HCT116 (cell line): ENCODE measurements around the gene SPRED3.

Source experiments
- EGR1 ChIP-seq: IDR thresholded peaks from 2 replicates; pipeline ENCODE4 v1.6.1; 2012; ENCODE audit warnings: low read depth
- EZH2 ChIP-seq: fragments of 200-600 bp; sonication (generic); IDR thresholded peaks from 2 replicates; pipeline ENCODE4 v1.6.1; 2017; ENCODE audit warnings: antibody characterized with exemption, mixed run types
- EZH2phosphoT487 ChIP-seq: fragments of 200-600 bp; IDR thresholded peaks from 2 replicates; pipeline ENCODE4 v1.6.1; 2018; ENCODE audit warnings: antibody characterized with exemption, borderline replicate concordance
- FOSL1 ChIP-seq: IDR thresholded peaks from 2 replicates; pipeline ENCODE4 v1.6.1; 2012; ENCODE audit warnings: low read depth
- JUND ChIP-seq: IDR thresholded peaks from 2 replicates; pipeline ENCODE4 v1.6.1; 2012
- POLR2A ChIP-seq: IDR thresholded peaks from 2 replicates; pipeline ENCODE4 v1.7.0; 2011; ENCODE audit warnings: borderline replicate concordance; ENCODE audit not compliant: insufficient read depth, insufficient read length; ENCODE audit errors: extremely low read depth
- REST ChIP-seq: IDR thresholded peaks from 2 replicates; pipeline ENCODE4 v1.6.1; 2012; ENCODE audit warnings: low read depth
- SP1 ChIP-seq: IDR thresholded peaks from 2 replicates; pipeline ENCODE4 v1.6.1; 2012; ENCODE audit warnings: low read depth
- YY1 ChIP-seq: IDR thresholded peaks from 2 replicates; pipeline ENCODE4 v1.6.1; 2011; ENCODE audit warnings: low read length, low read depth, moderate library complexity, mild to moderate bottlenecking; ENCODE audit not compliant: insufficient replicate concordance; ENCODE audit errors: extremely low read depth
- ZFX ChIP-seq: fragments of 450-650 bp; IDR thresholded peaks from 2 replicates; pipeline ENCODE4 v1.6.1; 2017
- TF ChIP-seq, protein P1 (sequence below), 3 experiments: fragments of 200-600 bp in 1 of 3; sonication (generic) in 1 of 3; IDR thresholded peaks in 2 of 3; conservative IDR thresholded peaks in 1 of 3; 2 replicates each; pipeline ENCODE4 v1.5.1; 2012 to 2017; ENCODE audit warnings: low read depth in 2 of 3, low read length in 2 of 3, antibody characterized with exemption in 1 of 3, borderline replicate concordance in 1 of 3, control low read depth in 1 of 3, mild to moderate bottlenecking in 1 of 3, mixed read lengths in 1 of 3, mixed run types in 1 of 3, moderate library complexity in 1 of 3; ENCODE audit not compliant: insufficient read depth in 1 of 3
- TF ChIP-seq, protein P2 (sequence below): IDR thresholded peaks from 2 replicates; pipeline ENCODE4 v1.6.1; 2012
- TF ChIP-seq, protein P3 (sequence below): IDR thresholded peaks from 2 replicates; pipeline ENCODE4 v1.6.1; 2011; ENCODE audit warnings: mild to moderate bottlenecking, low read length, moderate library complexity; ENCODE audit not compliant: insufficient replicate concordance; ENCODE audit errors: extremely low read depth

- no peak for TF ChIP-seq EZH2
- no peak for TF ChIP-seq JUND
- TF ChIP-seq, protein P1, sequence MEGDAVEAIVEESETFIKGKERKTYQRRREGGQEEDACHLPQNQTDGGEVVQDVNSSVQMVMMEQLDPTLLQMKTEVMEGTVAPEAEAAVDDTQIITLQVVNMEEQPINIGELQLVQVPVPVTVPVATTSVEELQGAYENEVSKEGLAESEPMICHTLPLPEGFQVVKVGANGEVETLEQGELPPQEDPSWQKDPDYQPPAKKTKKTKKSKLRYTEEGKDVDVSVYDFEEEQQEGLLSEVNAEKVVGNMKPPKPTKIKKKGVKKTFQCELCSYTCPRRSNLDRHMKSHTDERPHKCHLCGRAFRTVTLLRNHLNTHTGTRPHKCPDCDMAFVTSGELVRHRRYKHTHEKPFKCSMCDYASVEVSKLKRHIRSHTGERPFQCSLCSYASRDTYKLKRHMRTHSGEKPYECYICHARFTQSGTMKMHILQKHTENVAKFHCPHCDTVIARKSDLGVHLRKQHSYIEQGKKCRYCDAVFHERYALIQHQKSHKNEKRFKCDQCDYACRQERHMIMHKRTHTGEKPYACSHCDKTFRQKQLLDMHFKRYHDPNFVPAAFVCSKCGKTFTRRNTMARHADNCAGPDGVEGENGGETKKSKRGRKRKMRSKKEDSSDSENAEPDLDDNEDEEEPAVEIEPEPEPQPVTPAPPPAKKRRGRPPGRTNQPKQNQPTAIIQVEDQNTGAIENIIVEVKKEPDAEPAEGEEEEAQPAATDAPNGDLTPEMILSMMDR (IDR thresholded peaks at IDR 0.05 in 2 of 3, conservative IDR thresholded peaks at IDR 0.05 in 1 of 3; ENCODE audit: borderline replicate concordance in 1 of 3, insufficient read depth in 1 of 3, low read depth in 2 of 3, low read length in 2 of 3) = 0 out of 6 replicates have a peak, but pooled peaks of 1 of the 3 experiments have one; percentile 2
- TF ChIP-seq EZH2phosphoT487 = no peak
- no peak for TF ChIP-seq ZFX
- peak; percentile 30 for TF ChIP-seq POLR2A
- TF ChIP-seq REST = no peak
- TF ChIP-seq FOSL1 = no peak
- no peak for TF ChIP-seq YY1
- TF ChIP-seq, protein P2, sequence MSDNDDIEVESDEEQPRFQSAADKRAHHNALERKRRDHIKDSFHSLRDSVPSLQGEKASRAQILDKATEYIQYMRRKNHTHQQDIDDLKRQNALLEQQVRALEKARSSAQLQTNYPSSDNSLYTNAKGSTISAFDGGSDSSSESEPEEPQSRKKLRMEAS = no peak
- TF ChIP-seq, protein P3, sequence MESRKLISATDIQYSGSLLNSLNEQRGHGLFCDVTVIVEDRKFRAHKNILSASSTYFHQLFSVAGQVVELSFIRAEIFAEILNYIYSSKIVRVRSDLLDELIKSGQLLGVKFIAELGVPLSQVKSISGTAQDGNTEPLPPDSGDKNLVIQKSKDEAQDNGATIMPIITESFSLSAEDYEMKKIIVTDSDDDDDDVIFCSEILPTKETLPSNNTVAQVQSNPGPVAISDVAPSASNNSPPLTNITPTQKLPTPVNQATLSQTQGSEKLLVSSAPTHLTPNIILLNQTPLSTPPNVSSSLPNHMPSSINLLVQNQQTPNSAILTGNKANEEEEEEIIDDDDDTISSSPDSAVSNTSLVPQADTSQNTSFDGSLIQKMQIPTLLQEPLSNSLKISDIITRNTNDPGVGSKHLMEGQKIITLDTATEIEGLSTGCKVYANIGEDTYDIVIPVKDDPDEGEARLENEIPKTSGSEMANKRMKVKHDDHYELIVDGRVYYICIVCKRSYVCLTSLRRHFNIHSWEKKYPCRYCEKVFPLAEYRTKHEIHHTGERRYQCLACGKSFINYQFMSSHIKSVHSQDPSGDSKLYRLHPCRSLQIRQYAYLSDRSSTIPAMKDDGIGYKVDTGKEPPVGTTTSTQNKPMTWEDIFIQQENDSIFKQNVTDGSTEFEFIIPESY = no peak
- TF ChIP-seq EGR1 = no peak
- TF ChIP-seq SP1 = no peak; the same call in 1 of the 2 replicates
These were observed 29.3 kb downstream of the SPRED3 start for GRCh38 chr19:38417544-38418506.
